HG02840 (cell line): ENCODE data around the gene FIBCD1.
"Not testable (repeated sequence)": the region's sequence is repeated elsewhere in the genome, so short reads cannot be mapped to it uniquely, and the experiment has no call there.

Source experiments
- ATAC-seq: cut with Tn5 transposase; IDR thresholded peaks from one replicate; pipeline ENCODE4 v1.9.1; 2021; ENCODE audit warnings: mild to moderate bottlenecking, moderate library complexity, moderate number of reproducible peaks; ENCODE audit not compliant: unreplicated experiment, low FRiP score

Gene FIBCD1

GRCh38 chr9:130974697-130975096 lies 35.6 kb upstream of the FIBCD1 start:
- ATAC-seq: no peak

GRCh38 chr9:130973686-130974281 lies 34.7 kb upstream of the FIBCD1 start:
- ATAC-seq: no peak

GRCh38 chr9:130972957-130973685 lies 34.1 kb upstream of the FIBCD1 start:
- ATAC-seq: no peak

- ATAC-seq: no peak
Observed at GRCh38 chr9:130972277-130972956, 33.4 kb upstream of the FIBCD1 start.

- ATAC-seq: no peak
Observed at GRCh38 chr9:130971294-130971849, 32.3 kb upstream of the FIBCD1 start.

GRCh38 chr9:130970855-130971254 lies 31.8 kb upstream of the FIBCD1 start:
- no peak for ATAC-seq

- ATAC-seq: no peak
Observed at GRCh38 chr9:130970052-130970451, 31.0 kb upstream of the FIBCD1 start.

GRCh38 chr9:130965680-130966079 lies 26.6 kb upstream of the FIBCD1 start:
- no peak for ATAC-seq

GRCh38 chr9:130963916-130964315 lies 24.9 kb upstream of the FIBCD1 start:
- no peak for ATAC-seq

GRCh38 chr9:130963337-130963908 lies 24.4 kb upstream of the FIBCD1 start:
- ATAC-seq: no peak

GRCh38 chr9:130962418-130963316 lies 23.6 kb upstream of the FIBCD1 start:
- no peak for ATAC-seq

- ATAC-seq: no peak
Observed at GRCh38 chr9:130961511-130962300, 22.7 kb upstream of the FIBCD1 start.

- no peak for ATAC-seq
Observed at GRCh38 chr9:130960522-130961378, 21.7 kb upstream of the FIBCD1 start.

GRCh38 chr9:130959809-130960334 lies 20.8 kb upstream of the FIBCD1 start:
- ATAC-seq: no peak

- ATAC-seq: not testable (repeated sequence)
Observed at GRCh38 chr9:130958564-130958963, 19.5 kb upstream of the FIBCD1 start.

GRCh38 chr9:130957451-130958203 lies 18.6 kb upstream of the FIBCD1 start:
- ATAC-seq: no peak
